Endothelial cell of umbilical vein (primary cell): ENCODE results near the gene KPRP.

ENCODE experiments used
- CTCF ChIP-seq, 2 donors: IDR thresholded peaks; 1 replicate in 1 of 2; 2 replicates in 1 of 2; pipeline ENCODE4 v1.5.1; 2011; ENCODE audit warnings: low read length in 2 of 2, mild to moderate bottlenecking in 2 of 2, moderate library complexity in 2 of 2, control low read depth in 1 of 2, inconsistent platforms in 1 of 2, low read depth in 1 of 2; ENCODE audit not compliant: insufficient read depth in 1 of 2; ENCODE audit errors: extremely low read depth in 1 of 2
- EZH2 ChIP-seq: IDR thresholded peaks from 2 replicates; pipeline ENCODE4 v1.6.1; 2012; ENCODE audit warnings: borderline replicate concordance, low read depth, mild to moderate bottlenecking, moderate library complexity, low read length, inconsistent platforms; ENCODE audit not compliant: severe bottlenecking
- FOS ChIP-seq: IDR thresholded peaks from 2 replicates; pipeline ENCODE4 v1.6.1; 2011; ENCODE audit warnings: mild to moderate bottlenecking, low read length, moderate library complexity, borderline replicate concordance; ENCODE audit not compliant: insufficient read depth
- GATA2 ChIP-seq: IDR thresholded peaks from 2 replicates; pipeline ENCODE4 v1.7.0; 2011; ENCODE audit warnings: low read depth, mild to moderate bottlenecking, moderate library complexity, mixed read lengths, low read length; ENCODE audit not compliant: insufficient read length, insufficient read depth
- JUN ChIP-seq: IDR thresholded peaks from 2 replicates; pipeline ENCODE4 v1.6.1; 2011; ENCODE audit warnings: borderline replicate concordance, low read depth; ENCODE audit not compliant: insufficient read length, insufficient read depth
- MYC ChIP-seq: IDR thresholded peaks from one replicate; pipeline ENCODE4 v1.6.1; 2011; ENCODE audit warnings: mild to moderate bottlenecking, low read depth, low read length
- POLR2A ChIP-seq: IDR thresholded peaks from 2 replicates; pipeline ENCODE4 v1.6.1; 2012; ENCODE audit warnings: low read depth, mild to moderate bottlenecking, control low read depth, low read length
- POLR2AphosphoS5 ChIP-seq: IDR thresholded peaks from 2 replicates; pipeline ENCODE4 v1.6.1; 2012; ENCODE audit warnings: low read depth, mild to moderate bottlenecking, control low read depth, low read length, moderate library complexity; ENCODE audit not compliant: insufficient read depth

DNA sequence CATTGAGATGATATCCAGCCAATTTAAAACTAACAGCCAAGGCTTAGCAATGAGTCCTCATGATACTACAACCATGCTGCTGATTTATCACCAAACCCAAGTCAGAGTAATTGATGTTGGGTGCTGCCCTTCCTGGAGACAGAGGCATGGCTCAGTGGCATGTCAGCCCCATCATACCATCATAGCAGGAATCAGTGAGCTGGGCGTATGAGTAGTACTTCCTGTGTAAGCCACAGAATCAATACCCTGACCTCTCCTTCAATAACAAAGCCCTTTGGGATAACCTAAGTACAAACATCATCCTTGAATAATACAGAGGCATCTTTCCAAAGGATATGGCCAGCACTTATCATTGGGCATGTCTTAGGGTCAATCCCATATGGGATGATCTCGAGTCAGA lies 25.3 kb downstream of the KPRP start:
- TF ChIP-seq POLR2AphosphoS5 (no peak), CTCF (IDR thresholded peaks at IDR 0.05; ENCODE audit: extremely low read depth in 1 of 2, insufficient read depth in 1 of 2, low read depth in 1 of 2, low read length in 2 of 2) (no peak), EZH2 (no peak), POLR2A (no peak), GATA2 (no peak), FOS (peak; percentile 5), MYC (no peak), JUN (no peak)
